ENCODE results near the gene NBL1. TPM values are rescaled to one million over a fixed set of nuclear protein-coding genes. Genes with fewer than 3 reads are reported as not detected.
"Not testable (repeated sequence)": the region's sequence is repeated elsewhere in the genome, so short reads cannot be mapped to it uniquely, and the experiment has no call there.

Gene NBL1
- total RNA-seq, 1 donor: 105 TPM

DNA sequence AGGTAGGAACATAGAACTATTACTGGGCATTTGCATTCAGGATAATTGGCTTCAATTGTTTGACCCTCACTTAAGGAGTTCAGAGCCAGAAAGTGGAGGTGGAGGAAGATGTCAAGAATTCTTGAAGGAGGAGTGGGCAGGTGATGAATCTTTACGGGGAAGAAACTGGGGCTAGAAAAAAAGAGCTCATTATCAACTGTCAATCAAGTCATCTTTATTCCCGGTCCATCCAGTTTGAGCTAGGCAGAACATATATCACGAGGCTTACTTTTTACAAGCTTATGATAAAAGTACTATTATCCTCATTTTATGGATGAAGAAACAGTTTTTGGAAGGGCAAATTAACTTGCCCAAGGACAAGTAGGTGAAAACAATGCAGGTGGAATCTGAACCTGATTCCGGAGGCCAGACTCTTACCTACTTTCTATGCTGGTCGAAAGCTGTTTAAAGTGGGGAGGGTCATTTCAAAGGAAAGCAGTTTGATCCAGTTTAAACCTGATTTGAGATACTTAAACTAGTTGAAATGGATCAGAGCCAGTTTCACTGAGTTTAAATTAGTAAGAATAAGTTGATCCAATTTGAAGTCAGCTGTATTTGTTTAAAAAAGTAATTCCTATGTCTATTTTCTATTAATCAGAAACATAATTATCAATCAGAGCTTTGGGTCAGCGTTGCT, 13.3 kb upstream of the NBL1 start:
- no peak for DNase-seq (ENCODE audit: low read depth)
- TF ChIP-seq CTCF (IDR thresholded peaks at IDR 0.05; ENCODE audit: insufficient read depth, low read length): no peak
- no peak overlapping the region for H3K4me3 ChIP-seq (ENCODE audit: low read depth, low read length)

- no peak for TF ChIP-seq CTCF (IDR thresholded peaks at IDR 0.05; ENCODE audit: insufficient read depth, low read length)
- H3K4me3 ChIP-seq (ENCODE audit: low read depth, low read length): no peak overlapping the region
- no peak for DNase-seq (ENCODE audit: low read depth)
These were observed 11.9 kb upstream of the NBL1 start for GRCh38 chr1:19632211-19632610.

DNA sequence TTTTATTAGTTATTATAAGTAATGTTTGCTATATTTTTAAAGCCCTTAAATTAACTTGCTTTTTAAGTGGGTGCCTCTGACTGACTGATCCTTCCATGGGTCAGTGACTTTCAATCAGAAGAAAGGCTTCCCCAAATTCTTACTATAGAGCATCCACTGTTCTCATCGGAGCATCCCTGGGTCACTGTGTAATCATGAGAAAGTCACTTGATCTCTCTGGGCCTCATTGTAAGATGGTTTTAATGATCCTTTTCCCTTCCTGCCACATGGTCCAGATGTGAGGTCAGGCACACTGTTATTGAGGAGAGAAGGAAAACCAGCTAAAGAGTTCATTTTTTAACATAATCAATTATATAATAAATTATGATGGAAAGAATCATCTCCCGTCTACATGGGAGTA, 11.0 kb upstream of the NBL1 start:
- no peak for TF ChIP-seq CTCF (IDR thresholded peaks at IDR 0.05; ENCODE audit: insufficient read depth, low read length)
- H3K4me3 ChIP-seq (ENCODE audit: low read depth, low read length): no peak overlapping the region
- DNase-seq (ENCODE audit: low read depth): no peak

GRCh38 chr1:19635064-19635463, 9.0 kb upstream of the NBL1 start:
- not testable (repeated sequence) for H3K4me3 ChIP-seq (ENCODE audit: low read depth, low read length); DNase-seq (ENCODE audit: low read depth)

- no peak overlapping the region for H3K4me3 ChIP-seq (ENCODE audit: low read depth, low read length)
- TF ChIP-seq CTCF (IDR thresholded peaks at IDR 0.05; ENCODE audit: insufficient read depth, low read length): no peak
- peak; percentile 57 for DNase-seq (ENCODE audit: low read depth)
These were observed 8.5 kb upstream of the NBL1 start for GRCh38 chr1:19635646-19636045.

DNA sequence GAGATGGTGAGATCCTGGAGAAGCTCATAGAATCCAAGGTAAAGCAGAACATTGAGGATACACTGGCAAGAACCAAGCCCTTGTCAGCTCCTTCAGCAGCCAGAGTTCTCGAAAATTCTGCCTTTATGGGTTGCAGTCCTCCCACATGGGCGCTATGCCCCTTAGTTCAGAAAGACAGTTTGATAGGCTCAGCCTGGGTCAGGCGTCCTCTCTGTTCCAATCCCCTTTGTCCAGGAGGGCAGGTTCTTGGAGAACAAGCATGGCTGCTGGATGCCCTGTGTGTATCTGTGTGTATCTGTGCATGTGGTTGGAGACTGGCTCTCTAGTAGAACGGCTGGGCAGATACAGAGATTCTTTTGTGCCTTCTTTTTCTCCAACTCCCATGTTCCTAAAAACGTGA, 8.0 kb upstream of the NBL1 start:
- no peak for DNase-seq (ENCODE audit: low read depth)
- no peak overlapping the region for H3K4me3 ChIP-seq (ENCODE audit: low read depth, low read length)
- TF ChIP-seq CTCF (IDR thresholded peaks at IDR 0.05; ENCODE audit: insufficient read depth, low read length): no peak

DNA sequence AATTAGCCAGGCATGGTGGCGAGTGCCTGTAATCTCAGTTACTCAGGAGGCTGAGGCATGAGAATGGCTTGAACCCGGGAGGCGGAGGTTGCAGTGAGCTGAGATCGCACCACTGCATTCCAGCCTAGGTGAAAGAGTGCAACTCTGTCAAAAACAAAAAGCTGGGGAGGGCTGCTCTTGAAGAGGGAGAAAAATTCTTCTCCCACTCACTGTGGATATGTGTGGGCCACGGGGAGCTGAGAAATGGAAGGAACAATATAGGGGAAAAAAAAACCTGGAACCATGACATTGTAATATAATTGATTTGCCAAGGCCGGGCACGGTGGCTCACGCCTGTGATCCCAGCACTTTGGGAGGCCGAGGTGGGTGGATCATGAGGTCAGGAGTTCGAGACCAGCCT, 7.4 kb upstream of the NBL1 start:
- not testable (repeated sequence) for DNase-seq (ENCODE audit: low read depth); H3K4me3 ChIP-seq (ENCODE audit: low read depth, low read length)

GRCh38 chr1:19637606-19638005, 6.5 kb upstream of the NBL1 start:
- TF ChIP-seq CTCF (IDR thresholded peaks at IDR 0.05; ENCODE audit: insufficient read depth, low read length): no peak
- no peak overlapping the region for H3K4me3 ChIP-seq (ENCODE audit: low read depth, low read length)

GRCh38 chr1:19639228-19639627, 4.9 kb upstream of the NBL1 start:
- not testable (repeated sequence) for DNase-seq (ENCODE audit: low read depth); H3K4me3 ChIP-seq (ENCODE audit: low read depth, low read length)

More at GRCh38 chr1:19637606-19638005, 6.5 kb upstream of the NBL1 start:
- no peak for DNase-seq (ENCODE audit: low read depth)
